ENCODE measurements around the gene PRKAG2. TPM values are rescaled to one million over a fixed set of nuclear protein-coding genes. Genes with fewer than 3 reads are reported as not detected.

Gene PRKAG2
- total RNA-seq, 1 experiment from 2014 or later, result 23.9 TPM

DNA sequence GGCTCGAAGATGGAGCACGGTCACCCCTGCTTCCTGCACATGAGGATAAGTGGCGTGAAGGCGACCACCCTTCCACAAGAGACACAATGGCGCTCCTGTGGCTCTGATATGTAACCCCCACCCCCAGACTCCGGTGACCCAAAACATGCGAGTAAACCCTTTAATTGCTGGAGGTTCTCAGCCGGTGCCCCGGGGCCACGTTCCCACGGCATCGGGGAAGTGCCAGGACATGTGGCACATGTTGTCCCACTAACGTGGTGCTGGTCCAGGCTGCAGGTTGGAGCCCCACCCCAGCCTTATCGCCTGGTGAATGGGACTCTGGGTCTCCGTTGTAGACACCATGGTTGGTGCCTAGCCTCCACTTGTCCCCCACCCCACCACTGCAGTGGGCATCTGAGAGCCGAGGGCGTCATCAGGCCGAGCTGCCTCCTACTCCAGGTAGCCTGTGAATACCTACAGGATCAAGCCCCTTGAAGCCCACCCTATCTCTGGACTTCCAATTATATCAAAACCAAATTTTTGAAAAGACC is 132.8 kb downstream of the PRKAG2 start:
- Histone ChIP-seq H3K27me3 (ENCODE audit: low read length) (no peaks in the 10 kb centered on the region), H3K36me3 (ENCODE audit: low read depth, low read length) (no peaks in the 10 kb centered on the region), H3K4me3 (ENCODE audit: low read length) (no peak overlapping the region), H3K4me1 (ENCODE audit: insufficient read depth, low read length) (peaks cover 30% of the 10 kb centered on the region), H2AFZ (ENCODE audit: low read length) (no peak overlapping the region), H3K79me2 (ENCODE audit: low read length) (no peaks in the 10 kb centered on the region), H3K9ac (ENCODE audit: low read length) (no peak overlapping the region), H3F3A (ENCODE audit: low read length, unreplicated experiment) (no peaks in the 10 kb centered on the region), H3K27ac (ENCODE audit: low read length) (no peak overlapping the region), H3K9me2 (replicated peaks; ENCODE audit: low read length) (no peaks in the 10 kb centered on the region), H3K4me2 (ENCODE audit: low read length) (no peak overlapping the region), H4K20me1 (ENCODE audit: low read length) (no peaks in the 10 kb centered on the region), H3K9me3 (ENCODE audit: low read length) (no peaks in the 10 kb centered on the region)
- TF ChIP-seq CTCF (conservative IDR thresholded peaks at IDR 0.05; ENCODE audit: low read depth, low read length) (no peak), EZH2 (IDR thresholded peaks at IDR 0.05; ENCODE audit: low read length, unreplicated experiment) (no peak), EZH2phosphoT487 (IDR thresholded peaks at IDR 0.05; ENCODE audit: borderline replicate concordance, low read length) (no peak)
- POLR2A ChIA-PET (ENCODE audit: unreplicated experiment), result no interaction called here
- ATAC-seq (no peak), DNase-seq (no peak)
- BruUV-seq (replicated peaks), result no TSS peak
- intact Hi-C loops (cut with micrococcal nuclease), result loop anchor here (2.0 kb wide), 1 partner anchor 111 kb away; no protein-coding TSS in a partner anchor
- CTCF ChIA-PET, result no interaction called here

- Histone ChIP-seq H2AFZ (ENCODE audit: low read length) (no peak overlapping the region), H3F3A (ENCODE audit: low read length, unreplicated experiment) (no peaks in the 10 kb centered on the region), H3K27me3 (ENCODE audit: low read length) (no peaks in the 10 kb centered on the region), H3K4me1 (ENCODE audit: insufficient read depth, low read length) (peaks cover 30% of the 10 kb centered on the region), H3K4me2 (ENCODE audit: low read length) (no peak overlapping the region), H3K4me3 (ENCODE audit: low read length) (no peak overlapping the region), H3K9me3 (ENCODE audit: low read length) (no peaks in the 10 kb centered on the region), H3K9me2 (replicated peaks; ENCODE audit: low read length) (no peaks in the 10 kb centered on the region), H3K27ac (ENCODE audit: low read length) (no peak overlapping the region), H3K79me2 (ENCODE audit: low read length) (no peaks in the 10 kb centered on the region), H3K36me3 (ENCODE audit: low read depth, low read length) (no peaks in the 10 kb centered on the region), H3K9ac (ENCODE audit: low read length) (no peak overlapping the region), H4K20me1 (ENCODE audit: low read length) (no peaks in the 10 kb centered on the region)
- TF ChIP-seq EZH2phosphoT487 (IDR thresholded peaks at IDR 0.05; ENCODE audit: borderline replicate concordance, low read length) (no peak), CTCF (conservative IDR thresholded peaks at IDR 0.05; ENCODE audit: low read depth, low read length) (no peak), EZH2 (IDR thresholded peaks at IDR 0.05; ENCODE audit: low read length, unreplicated experiment) (no peak)
- DNase-seq (no peak), ATAC-seq (no peak)
- no TSS peak for BruUV-seq (replicated peaks)
- ChIA-PET POLR2A (ENCODE audit: unreplicated experiment) (no interaction called here), CTCF (no interaction called here)
- intact Hi-C loops (cut with micrococcal nuclease), result no loop called here
Measured at GRCh38 chr7:151743481-151743983, 133.4 kb downstream of the PRKAG2 start.

DNA sequence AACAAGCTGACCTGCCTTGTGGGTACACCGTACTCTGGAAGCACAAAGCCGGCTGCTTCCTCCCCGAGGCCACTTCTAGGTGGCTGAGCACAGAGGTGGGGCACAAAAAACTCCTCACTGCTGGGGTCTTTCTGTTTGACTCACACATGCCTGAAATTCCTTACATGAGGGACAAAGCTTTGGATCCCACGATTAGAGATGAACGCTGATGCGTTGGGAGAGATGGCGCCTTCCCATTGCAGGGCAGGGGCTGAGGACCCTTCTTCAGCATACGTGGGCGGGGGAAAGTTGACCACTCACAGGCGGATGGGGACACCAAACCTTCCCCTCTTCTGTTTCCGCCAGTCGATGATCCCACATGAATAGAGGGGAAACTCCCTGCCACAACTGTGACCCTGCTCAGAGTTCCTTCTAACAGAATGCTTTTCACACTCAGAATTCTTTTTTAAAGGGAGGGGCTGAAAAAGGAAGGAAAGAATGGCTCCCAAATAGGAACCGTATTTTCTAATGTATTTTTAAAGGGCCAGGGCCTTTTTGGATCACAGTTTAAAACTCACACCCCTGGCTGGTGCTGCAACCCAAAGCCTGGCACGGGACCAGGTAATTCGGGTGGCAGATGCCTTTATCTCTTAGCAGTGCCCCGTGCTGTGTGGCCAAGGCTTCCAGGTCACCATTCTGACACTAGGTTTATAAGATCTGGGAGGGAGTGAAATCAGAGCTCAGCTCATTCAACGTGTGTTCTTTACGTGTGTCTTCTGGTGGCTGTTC is 134.0 kb downstream of the PRKAG2 start:
- H3K4me1 ChIP-seq (ENCODE audit: insufficient read depth, low read length), result peaks cover 30% of the 10 kb centered on the region
- H3K36me3 ChIP-seq (ENCODE audit: low read depth, low read length), result no peaks in the 10 kb centered on the region
- H3K79me2 ChIP-seq (ENCODE audit: low read length), result no peaks in the 10 kb centered on the region
- H3F3A ChIP-seq (ENCODE audit: low read length, unreplicated experiment), result no peaks in the 10 kb centered on the region
- CTCF ChIA-PET, result no interaction called here
- no peaks in the 10 kb centered on the region for H4K20me1 ChIP-seq (ENCODE audit: low read length)
- no peaks in the 10 kb centered on the region for H3K9me3 ChIP-seq (ENCODE audit: low read length)
- no TSS peak for BruUV-seq (replicated peaks)
- intact Hi-C loops (cut with micrococcal nuclease), result no loop called here
- no peak overlapping the region for H2AFZ ChIP-seq (ENCODE audit: low read length)
- H3K27ac ChIP-seq (ENCODE audit: low read length), result no peak overlapping the region
- H3K27me3 ChIP-seq (ENCODE audit: low read length), result no peaks in the 10 kb centered on the region
- H3K9ac ChIP-seq (ENCODE audit: low read length), result no peak overlapping the region
- H3K4me2 ChIP-seq (ENCODE audit: low read length), result no peak overlapping the region
- no peak overlapping the region for H3K4me3 ChIP-seq (ENCODE audit: low read length)
- POLR2A ChIA-PET (ENCODE audit: unreplicated experiment), result no interaction called here
- DNase-seq (no peak), ATAC-seq (no peak)
- no peaks in the 10 kb centered on the region for H3K9me2 ChIP-seq (replicated peaks; ENCODE audit: low read length)
- no peak for TF ChIP-seq EZH2 (IDR thresholded peaks at IDR 0.05; ENCODE audit: low read length, unreplicated experiment)
- TF ChIP-seq EZH2phosphoT487 (IDR thresholded peaks at IDR 0.05; ENCODE audit: borderline replicate concordance, low read length), result no peak
- no peak for TF ChIP-seq CTCF (conservative IDR thresholded peaks at IDR 0.05; ENCODE audit: low read depth, low read length)

Data from PC-3 (cell line).